Amniotic stem cell (primary cell): Measurements from ENCODE around the gene NEGR1.

Experiments
- DNase-seq: peaks from one replicate; lab custom pipeline; 2025; lab: John Stamatoyannopoulos, UW

Gene NEGR1

GRCh38 chr1:71351438-71351837 lies 930.9 kb downstream of the NEGR1 start:
- DNase-seq: peak; percentile 52

GRCh38 chr1:71350805-71351204 lies 931.5 kb downstream of the NEGR1 start:
- DNase-seq: no peak

- DNase-seq: no peak
These were observed 932.0 kb downstream of the NEGR1 start for GRCh38 chr1:71350330-71350729.
